ENCODE measurements around the gene PRDM15. TPM values are rescaled to one million over a fixed set of nuclear protein-coding genes. Genes with fewer than 3 reads are reported as not detected.

PRDM15 gene
- total RNA-seq, 1 experiment from 2014 or later = 3.0 TPM

GRCh38 chr21:41776778-41777177 is 102.4 kb downstream of the PRDM15 start:
- H3K36me3 ChIP-seq (ENCODE audit: insufficient read depth, low read length) = no peaks in the 10 kb centered on the region
- H3K4me3 ChIP-seq (ENCODE audit: low read length) = no peak overlapping the region
- no peak overlapping the region for H3K27ac ChIP-seq (ENCODE audit: low read length)
- H3K79me2 ChIP-seq (ENCODE audit: low read length) = no peaks in the 10 kb centered on the region
- H3K4me1 ChIP-seq (ENCODE audit: low read length) = no peaks in the 10 kb centered on the region
- H3K9me2 ChIP-seq (replicated peaks; ENCODE audit: insufficient read depth, low read length) = no peaks in the 10 kb centered on the region
- no peaks in the 10 kb centered on the region for H4K20me1 ChIP-seq (ENCODE audit: insufficient read depth, low read depth, low read length)
- no peak overlapping the region for H3K4me2 ChIP-seq (ENCODE audit: low read depth, low read length, poor library complexity, severe bottlenecking)
- no peak overlapping the region for H3K9ac ChIP-seq (ENCODE audit: low read length)
- H3K27me3 ChIP-seq (ENCODE audit: low read length) = no peaks in the 10 kb centered on the region
- no peak for DNase-seq
- H3K9me3 ChIP-seq (ENCODE audit: low read length) = no peaks in the 10 kb centered on the region
- no peak overlapping the region for H2AFZ ChIP-seq (ENCODE audit: low read length)

- Histone ChIP-seq H2AFZ (ENCODE audit: low read length) (no peak overlapping the region), H3K9me2 (replicated peaks; ENCODE audit: insufficient read depth, low read length) (no peaks in the 10 kb centered on the region), H3K4me3 (ENCODE audit: low read length) (no peak overlapping the region), H3K4me1 (ENCODE audit: low read length) (no peaks in the 10 kb centered on the region), H3K4me2 (ENCODE audit: low read depth, low read length, poor library complexity, severe bottlenecking) (no peak overlapping the region), H4K20me1 (ENCODE audit: insufficient read depth, low read depth, low read length) (no peaks in the 10 kb centered on the region), H3K9ac (ENCODE audit: low read length) (no peak overlapping the region), H3K27me3 (ENCODE audit: low read length) (no peaks in the 10 kb centered on the region), H3K27ac (ENCODE audit: low read length) (no peak overlapping the region), H3K36me3 (ENCODE audit: insufficient read depth, low read length) (no peaks in the 10 kb centered on the region), H3K9me3 (ENCODE audit: low read length) (no peaks in the 10 kb centered on the region), H3K79me2 (ENCODE audit: low read length) (no peaks in the 10 kb centered on the region)
- no peak for DNase-seq
Measured at GRCh38 chr21:41775149-41775472, 104.0 kb downstream of the PRDM15 start.

GRCh38 chr21:41774467-41775148 is 104.5 kb downstream of the PRDM15 start:
- no peak overlapping the region for H3K4me3 ChIP-seq (ENCODE audit: low read length)
- H3K27ac ChIP-seq (ENCODE audit: low read length) = no peak overlapping the region
- no peaks in the 10 kb centered on the region for H3K27me3 ChIP-seq (ENCODE audit: low read length)
- no peaks in the 10 kb centered on the region for H3K9me2 ChIP-seq (replicated peaks; ENCODE audit: insufficient read depth, low read length)
- no peaks in the 10 kb centered on the region for H3K4me1 ChIP-seq (ENCODE audit: low read length)
- H3K36me3 ChIP-seq (ENCODE audit: insufficient read depth, low read length) = no peaks in the 10 kb centered on the region
- no peak overlapping the region for H2AFZ ChIP-seq (ENCODE audit: low read length)
- no peaks in the 10 kb centered on the region for H4K20me1 ChIP-seq (ENCODE audit: insufficient read depth, low read depth, low read length)
- no peak overlapping the region for H3K9ac ChIP-seq (ENCODE audit: low read length)
- DNase-seq = no peak
- no peak overlapping the region for H3K4me2 ChIP-seq (ENCODE audit: low read depth, low read length, poor library complexity, severe bottlenecking)
- no peaks in the 10 kb centered on the region for H3K79me2 ChIP-seq (ENCODE audit: low read length)
- no peaks in the 10 kb centered on the region for H3K9me3 ChIP-seq (ENCODE audit: low read length)

- Histone ChIP-seq H3K79me2 (ENCODE audit: low read length) (no peaks in the 10 kb centered on the region), H3K9me2 (replicated peaks; ENCODE audit: insufficient read depth, low read length) (no peaks in the 10 kb centered on the region), H3K27ac (ENCODE audit: low read length) (no peak overlapping the region), H3K4me1 (ENCODE audit: low read length) (no peaks in the 10 kb centered on the region), H3K9me3 (ENCODE audit: low read length) (no peaks in the 10 kb centered on the region), H3K4me2 (ENCODE audit: low read depth, low read length, poor library complexity, severe bottlenecking) (no peak overlapping the region), H4K20me1 (ENCODE audit: insufficient read depth, low read depth, low read length) (no peaks in the 10 kb centered on the region), H3K9ac (ENCODE audit: low read length) (no peak overlapping the region), H3K27me3 (ENCODE audit: low read length) (no peaks in the 10 kb centered on the region), H2AFZ (ENCODE audit: low read length) (no peak overlapping the region), H3K4me3 (ENCODE audit: low read length) (no peak overlapping the region), H3K36me3 (ENCODE audit: insufficient read depth, low read length) (no peaks in the 10 kb centered on the region)
- DNase-seq = no peak
Measured at GRCh38 chr21:41772351-41773080, 106.6 kb downstream of the PRDM15 start.

- no peak overlapping the region for H3K27ac ChIP-seq (ENCODE audit: low read length)
Measured at GRCh38 chr21:41771625-41771945, 107.6 kb downstream of the PRDM15 start.

GRCh38 chr21:41770901-41771624 is 108.1 kb downstream of the PRDM15 start:
- Histone ChIP-seq H3K27me3 (ENCODE audit: low read length) (no peaks in the 10 kb centered on the region), H3K9me3 (ENCODE audit: low read length) (no peaks in the 10 kb centered on the region), H3K79me2 (ENCODE audit: low read length) (no peaks in the 10 kb centered on the region), H3K4me1 (ENCODE audit: low read length) (no peaks in the 10 kb centered on the region), H2AFZ (ENCODE audit: low read length) (no peak overlapping the region), H3K4me2 (ENCODE audit: low read depth, low read length, poor library complexity, severe bottlenecking) (no peak overlapping the region), H3K9me2 (replicated peaks; ENCODE audit: insufficient read depth, low read length) (no peaks in the 10 kb centered on the region), H4K20me1 (ENCODE audit: insufficient read depth, low read depth, low read length) (no peaks in the 10 kb centered on the region), H3K4me3 (ENCODE audit: low read length) (no peak overlapping the region), H3K9ac (ENCODE audit: low read length) (no peak overlapping the region), H3K36me3 (ENCODE audit: insufficient read depth, low read length) (no peaks in the 10 kb centered on the region), H3K27ac (ENCODE audit: low read length) (no peak overlapping the region)
- DNase-seq = no peak

More at GRCh38 chr21:41771625-41771945, 107.6 kb downstream of the PRDM15 start:
- H3K9ac ChIP-seq (ENCODE audit: low read length) = no peak overlapping the region
- H3K4me3 ChIP-seq (ENCODE audit: low read length) = no peak overlapping the region
- H3K27me3 ChIP-seq (ENCODE audit: low read length) = no peaks in the 10 kb centered on the region
- no peaks in the 10 kb centered on the region for H4K20me1 ChIP-seq (ENCODE audit: insufficient read depth, low read depth, low read length)
- no peaks in the 10 kb centered on the region for H3K9me3 ChIP-seq (ENCODE audit: low read length)
- H3K4me2 ChIP-seq (ENCODE audit: low read depth, low read length, poor library complexity, severe bottlenecking) = no peak overlapping the region
- no peak for DNase-seq
- H3K4me1 ChIP-seq (ENCODE audit: low read length) = no peaks in the 10 kb centered on the region
- H3K9me2 ChIP-seq (replicated peaks; ENCODE audit: insufficient read depth, low read length) = no peaks in the 10 kb centered on the region
- H3K36me3 ChIP-seq (ENCODE audit: insufficient read depth, low read length) = no peaks in the 10 kb centered on the region
- no peak overlapping the region for H2AFZ ChIP-seq (ENCODE audit: low read length)
- no peaks in the 10 kb centered on the region for H3K79me2 ChIP-seq (ENCODE audit: low read length)

- Histone ChIP-seq H3K4me1 (ENCODE audit: low read length) (no peaks in the 10 kb centered on the region), H3K9me3 (ENCODE audit: low read length) (no peaks in the 10 kb centered on the region), H3K36me3 (ENCODE audit: insufficient read depth, low read length) (no peaks in the 10 kb centered on the region), H3K27ac (ENCODE audit: low read length) (no peak overlapping the region), H3K9me2 (replicated peaks; ENCODE audit: insufficient read depth, low read length) (no peaks in the 10 kb centered on the region), H3K27me3 (ENCODE audit: low read length) (no peaks in the 10 kb centered on the region), H2AFZ (ENCODE audit: low read length) (no peak overlapping the region), H3K4me3 (ENCODE audit: low read length) (no peak overlapping the region), H3K4me2 (ENCODE audit: low read depth, low read length, poor library complexity, severe bottlenecking) (no peak overlapping the region), H4K20me1 (ENCODE audit: insufficient read depth, low read depth, low read length) (no peaks in the 10 kb centered on the region), H3K79me2 (ENCODE audit: low read length) (no peaks in the 10 kb centered on the region), H3K9ac (ENCODE audit: low read length) (no peak overlapping the region)
- DNase-seq = no peak
Measured at GRCh38 chr21:41769933-41770332, 109.2 kb downstream of the PRDM15 start.

GRCh38 chr21:41769521-41769920 is 109.6 kb downstream of the PRDM15 start:
- H3K4me1 ChIP-seq (ENCODE audit: low read length) = no peaks in the 10 kb centered on the region
- H3K4me3 ChIP-seq (ENCODE audit: low read length) = no peak overlapping the region
- no peaks in the 10 kb centered on the region for H3K9me3 ChIP-seq (ENCODE audit: low read length)
- H3K27me3 ChIP-seq (ENCODE audit: low read length) = no peaks in the 10 kb centered on the region
- DNase-seq = no peak
- no peak overlapping the region for H3K4me2 ChIP-seq (ENCODE audit: low read depth, low read length, poor library complexity, severe bottlenecking)
- H2AFZ ChIP-seq (ENCODE audit: low read length) = no peak overlapping the region
- H3K9me2 ChIP-seq (replicated peaks; ENCODE audit: insufficient read depth, low read length) = no peaks in the 10 kb centered on the region
- no peak overlapping the region for H3K27ac ChIP-seq (ENCODE audit: low read length)
- H4K20me1 ChIP-seq (ENCODE audit: insufficient read depth, low read depth, low read length) = no peaks in the 10 kb centered on the region
- H3K9ac ChIP-seq (ENCODE audit: low read length) = no peak overlapping the region
- no peaks in the 10 kb centered on the region for H3K36me3 ChIP-seq (ENCODE audit: insufficient read depth, low read length)
- H3K79me2 ChIP-seq (ENCODE audit: low read length) = no peaks in the 10 kb centered on the region
